GM11168 (cell line): ENCODE data around the gene CYP4F2.
"Not testable (repeated sequence)": the region's sequence is repeated elsewhere in the genome, so short reads cannot be mapped to it uniquely, and the experiment has no call there.

Experiments
- in situ Hi-C: fragments of 300-500 bp; cut with MboI; formaldehyde crosslinking; loops from one replicate; pipeline ENCODE4 v1.12.0; 2022; ENCODE audit warnings: low sequenced_read_pairs; ENCODE audit not compliant: unreplicated experiment

CYP4F2 gene

GRCh38 chr19:15897738-15898276 lies at the start of gene CYP4F2:
CYP4F2 (minus strand) TSS chr19:15898074; CDS start chr19:15897611, 463 bp downstream.
- in situ Hi-C loops = no loop called here

- in situ Hi-C loops = no loop called here
Measured at GRCh38 chr19:15945301-15945700, 47.4 kb upstream of the CYP4F2 start.

- in situ Hi-C loops = no loop called here
Measured at GRCh38 chr19:15944401-15944800, 46.5 kb upstream of the CYP4F2 start.

GRCh38 chr19:15937771-15938170 lies 39.9 kb upstream of the CYP4F2 start:
- in situ Hi-C loops = no loop called here

- in situ Hi-C loops = no loop called here
Measured at GRCh38 chr19:15936950-15937349, 39.1 kb upstream of the CYP4F2 start.

GRCh38 chr19:15936173-15936572 lies 38.3 kb upstream of the CYP4F2 start:
- in situ Hi-C loops = no loop called here

- in situ Hi-C loops = no loop called here
Measured at GRCh38 chr19:15935167-15935702, 37.4 kb upstream of the CYP4F2 start.

GRCh38 chr19:15934332-15935078 lies 36.6 kb upstream of the CYP4F2 start, which contains the start of gene CYP4F11:
CYP4F11 (minus strand) TSS chr19:15934529; CDS start chr19:15934408, 121 bp downstream.
- in situ Hi-C loops = no loop called here

GRCh38 chr19:15933761-15934331 lies 36.0 kb upstream of the CYP4F2 start:
- in situ Hi-C loops = not testable (repeated sequence)

GRCh38 chr19:15928321-15928720 lies 30.4 kb upstream of the CYP4F2 start:
- in situ Hi-C loops = no loop called here

- in situ Hi-C loops = no loop called here
Measured at GRCh38 chr19:15926484-15926883, 28.6 kb upstream of the CYP4F2 start.

- in situ Hi-C loops = no loop called here
Measured at GRCh38 chr19:15923702-15924101, 25.8 kb upstream of the CYP4F2 start.

- in situ Hi-C loops = no loop called here
Measured at GRCh38 chr19:15922021-15922420, 24.1 kb upstream of the CYP4F2 start.

GRCh38 chr19:15919243-15919642 lies 21.4 kb upstream of the CYP4F2 start:
- in situ Hi-C loops = no loop called here

GRCh38 chr19:15915109-15915508 lies 17.2 kb upstream of the CYP4F2 start:
- in situ Hi-C loops = no loop called here

GRCh38 chr19:15913830-15914229 lies 16.0 kb upstream of the CYP4F2 start:
- in situ Hi-C loops = no loop called here

- in situ Hi-C loops = no loop called here
Measured at GRCh38 chr19:15913384-15913783, 15.5 kb upstream of the CYP4F2 start.

- in situ Hi-C loops = no loop called here
Measured at GRCh38 chr19:15911599-15912235, 13.8 kb upstream of the CYP4F2 start.

GRCh38 chr19:15905026-15905425 lies 7.2 kb upstream of the CYP4F2 start:
- in situ Hi-C loops = no loop called here

- in situ Hi-C loops = not testable (repeated sequence)
Measured at GRCh38 chr19:15902898-15903297, 5.0 kb upstream of the CYP4F2 start.

- in situ Hi-C loops = no loop called here
Measured at GRCh38 chr19:15902254-15902653, 4.4 kb upstream of the CYP4F2 start.
